ENCODE results near the gene KEAP1.

- TF ChIP-seq CTCF (IDR thresholded peaks at IDR 0.05; ENCODE audit: insufficient read depth, low read length, poor library complexity, severe bottlenecking) (no peak), EZH2phosphoT487 (conservative IDR thresholded peaks at IDR 0.05; ENCODE audit: low read length) (no peak)
These were observed 14.7 kb upstream of the KEAP1 start for GRCh38 chr19:10517760-10518443.
